GM19043 (cell line): Measurements from ENCODE around the gene CCDC91.

Source experiments
- ATAC-seq: cut with Tn5 transposase; IDR thresholded peaks from one replicate; pipeline ENCODE4 v1.9.1; 2021; ENCODE audit warnings: low read depth; ENCODE audit not compliant: unreplicated experiment

Gene CCDC91

DNA sequence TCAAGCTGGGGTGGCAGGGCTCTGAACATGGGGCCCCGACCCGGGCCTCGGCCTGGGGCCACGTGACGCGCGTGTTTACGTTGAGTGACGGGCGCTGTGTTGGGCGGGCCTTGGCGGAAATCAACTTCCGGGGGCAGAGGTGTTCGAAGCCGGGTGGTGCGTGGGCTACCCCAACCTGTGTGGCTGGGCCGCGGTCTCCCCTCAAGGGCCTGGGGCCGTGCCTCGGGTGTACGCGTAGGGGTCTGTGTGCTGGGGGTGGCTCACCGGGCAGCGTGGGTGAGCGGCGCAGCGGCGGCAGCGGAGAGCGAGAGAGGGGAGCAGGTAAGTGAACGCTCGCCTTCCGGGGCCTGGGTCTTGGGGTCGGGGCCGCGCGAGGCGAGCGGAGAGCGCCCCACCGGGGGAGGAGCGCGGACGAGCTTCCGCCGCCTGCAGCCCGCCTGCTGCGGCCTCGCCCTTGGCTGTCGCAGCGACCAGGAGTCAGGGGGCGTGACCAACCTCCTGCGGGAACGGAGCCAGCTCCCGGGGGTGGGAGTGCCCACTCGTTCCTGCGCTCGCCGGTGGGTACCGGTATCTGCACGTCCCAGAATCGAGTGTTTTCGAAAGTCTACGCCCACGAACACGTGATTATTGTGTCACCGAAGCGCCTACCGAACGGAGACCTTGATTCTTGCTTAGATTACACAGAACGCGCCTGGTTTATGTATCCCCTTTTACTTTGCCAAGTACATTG is at the start of gene CCDC91:
Gene CCDC91 (plus strand): TSS at position 136 of the 730 bp plus-strand sequence. CDS start 66,760 bp downstream, outside the sequence.
- ATAC-seq: peak; percentile 86

- no peak for ATAC-seq
Measured at GRCh38 chr12:28144059-28144458, 46.2 kb upstream of the CCDC91 start.

GRCh38 chr12:28144532-28144931 is 45.7 kb upstream of the CCDC91 start:
- ATAC-seq: no peak

- no peak for ATAC-seq
Measured at GRCh38 chr12:28145216-28145615, 45.0 kb upstream of the CCDC91 start.

DNA sequence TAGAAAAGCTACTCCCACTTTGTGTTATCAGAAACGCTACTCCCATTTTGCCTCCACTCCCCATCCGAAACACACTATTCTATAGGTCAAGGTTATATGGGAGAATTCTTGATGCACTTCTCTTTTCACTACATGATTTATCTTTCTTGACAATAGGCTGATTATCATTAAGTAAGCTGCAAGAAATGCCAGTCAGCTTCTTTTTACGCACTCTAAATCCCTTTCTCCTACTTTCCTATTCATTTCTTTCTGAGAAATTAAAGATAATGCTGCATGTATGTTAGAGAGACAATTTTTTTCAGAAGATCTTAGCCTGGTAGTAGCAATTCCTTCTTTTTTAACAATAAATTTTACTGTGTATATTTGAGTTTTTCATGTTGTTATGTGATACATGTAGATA is 41.0 kb upstream of the CCDC91 start:
- no peak for ATAC-seq

DNA sequence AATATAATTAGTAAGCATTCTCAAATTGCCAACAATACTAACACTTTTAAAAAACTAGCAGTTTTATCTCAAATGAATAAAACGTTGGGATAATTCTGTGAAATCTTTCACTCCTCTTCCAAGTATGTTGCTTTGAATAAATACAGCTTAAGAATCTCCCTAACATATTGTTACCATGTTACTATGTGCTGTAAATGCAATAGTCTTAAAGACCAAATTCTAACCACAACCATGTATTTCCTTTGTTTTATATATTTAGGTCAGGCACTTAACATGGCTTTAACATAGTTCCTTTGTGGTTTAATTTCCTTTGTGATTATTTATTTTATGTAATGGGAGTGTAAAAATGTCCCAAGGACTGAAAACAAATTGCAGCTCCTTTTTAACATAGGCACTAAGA is 33.9 kb upstream of the CCDC91 start:
- no peak for ATAC-seq

- ATAC-seq: no peak
Measured at GRCh38 chr12:28156804-28157203, 33.5 kb upstream of the CCDC91 start.

DNA sequence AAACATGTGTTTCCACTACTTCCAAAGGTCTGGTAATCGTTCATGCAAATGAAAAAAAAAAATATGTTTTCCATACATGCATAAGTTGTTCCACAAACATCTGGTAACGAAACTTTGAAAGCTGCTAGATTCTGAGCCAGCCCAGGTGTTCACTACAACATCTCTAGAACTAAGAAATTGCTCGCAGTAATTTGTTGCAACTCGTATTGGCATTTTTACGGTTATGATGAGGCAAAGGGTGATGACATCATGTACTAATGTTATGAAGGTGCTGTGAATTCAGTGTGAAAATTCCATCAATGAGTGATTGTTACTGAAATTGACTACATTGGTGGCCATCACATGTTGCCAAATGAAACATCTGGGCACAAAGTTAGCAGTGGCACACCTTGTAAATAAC is 31.9 kb upstream of the CCDC91 start:
- no peak for ATAC-seq

- no peak for ATAC-seq
Measured at GRCh38 chr12:28159688-28160087, 30.6 kb upstream of the CCDC91 start.

- ATAC-seq: no peak
Measured at GRCh38 chr12:28161697-28162096, 28.6 kb upstream of the CCDC91 start.

DNA sequence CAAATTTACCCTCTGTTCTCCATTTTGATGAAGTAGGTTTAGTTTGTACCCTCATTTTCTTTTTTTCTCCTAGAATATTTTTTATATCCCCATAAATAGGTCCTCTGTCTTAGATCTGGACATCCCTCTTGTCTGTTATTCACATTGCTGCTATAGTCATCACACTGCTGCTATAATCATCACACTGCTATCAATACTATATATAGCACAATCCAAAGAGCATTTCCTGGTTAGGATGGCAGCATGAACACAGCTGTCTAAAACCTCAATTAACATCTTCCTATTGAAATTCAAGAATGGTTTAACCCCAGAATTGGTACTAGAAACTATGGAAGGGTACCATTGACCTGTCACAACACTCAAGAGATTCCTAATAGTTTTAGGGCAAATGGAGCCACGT is 27.6 kb upstream of the CCDC91 start:
- no peak for ATAC-seq

DNA sequence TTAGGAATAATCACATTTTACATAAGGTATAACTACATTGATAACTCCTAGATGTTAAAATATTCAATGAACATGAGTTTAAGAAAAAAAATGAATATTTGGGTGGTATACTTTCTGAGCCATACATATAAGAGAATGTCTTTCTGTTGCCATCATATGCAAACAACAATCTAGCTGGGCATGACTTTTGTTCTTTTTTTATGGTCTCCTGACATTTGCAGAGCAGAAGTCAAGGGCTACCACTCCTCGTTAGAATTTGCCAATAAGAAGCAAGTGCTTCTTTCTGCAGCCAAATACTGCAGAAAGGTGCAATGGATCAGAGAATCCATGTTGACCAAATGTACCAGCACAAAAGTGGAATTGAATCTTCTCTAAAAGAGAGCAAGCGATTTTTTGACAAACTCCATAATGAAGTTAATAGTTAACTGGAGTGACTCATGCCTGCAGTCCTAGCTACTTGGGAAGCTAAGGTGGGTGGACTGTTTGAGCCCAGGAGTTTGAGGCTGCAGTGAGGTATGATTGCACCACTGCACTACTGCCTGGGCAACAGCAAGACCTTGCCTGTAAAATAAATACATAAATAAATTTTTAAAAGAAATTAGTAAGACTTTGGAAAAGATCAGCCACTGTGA is 25.5 kb upstream of the CCDC91 start:
- ATAC-seq: no peak

- no peak for ATAC-seq
Measured at GRCh38 chr12:28167981-28168485, 22.2 kb upstream of the CCDC91 start.

DNA sequence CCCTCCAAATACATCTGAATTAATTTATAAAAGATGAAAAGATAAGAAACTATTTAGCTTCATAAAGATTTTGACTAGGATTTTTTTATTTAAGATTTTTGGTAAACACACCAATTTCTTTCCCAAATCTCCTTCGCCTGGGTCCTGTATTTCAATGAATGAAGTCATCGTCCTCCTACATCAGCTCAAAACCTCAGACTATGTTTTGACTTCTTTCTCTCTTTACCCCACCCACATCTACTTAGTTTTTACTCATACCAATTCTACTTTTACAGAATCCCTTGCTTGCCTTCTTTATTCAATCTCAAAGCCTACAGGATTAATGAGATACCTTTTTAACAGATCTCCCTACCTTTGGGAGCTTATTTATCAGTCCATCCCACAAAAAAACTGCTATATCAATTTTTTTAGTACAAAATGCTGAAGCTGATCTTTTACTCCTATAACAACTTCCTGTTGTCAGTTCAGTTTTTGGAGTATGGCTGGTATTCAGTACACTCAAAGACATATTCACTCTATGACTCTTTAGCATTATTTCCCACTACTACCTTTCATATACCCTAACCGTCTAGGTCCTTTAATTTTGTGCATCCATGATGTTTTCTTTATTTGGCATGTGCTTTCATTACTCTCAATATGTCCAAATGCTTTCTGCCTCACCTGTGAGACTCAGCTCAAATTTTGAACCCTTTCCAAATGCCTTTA is 18.7 kb upstream of the CCDC91 start:
- no peak for ATAC-seq

DNA sequence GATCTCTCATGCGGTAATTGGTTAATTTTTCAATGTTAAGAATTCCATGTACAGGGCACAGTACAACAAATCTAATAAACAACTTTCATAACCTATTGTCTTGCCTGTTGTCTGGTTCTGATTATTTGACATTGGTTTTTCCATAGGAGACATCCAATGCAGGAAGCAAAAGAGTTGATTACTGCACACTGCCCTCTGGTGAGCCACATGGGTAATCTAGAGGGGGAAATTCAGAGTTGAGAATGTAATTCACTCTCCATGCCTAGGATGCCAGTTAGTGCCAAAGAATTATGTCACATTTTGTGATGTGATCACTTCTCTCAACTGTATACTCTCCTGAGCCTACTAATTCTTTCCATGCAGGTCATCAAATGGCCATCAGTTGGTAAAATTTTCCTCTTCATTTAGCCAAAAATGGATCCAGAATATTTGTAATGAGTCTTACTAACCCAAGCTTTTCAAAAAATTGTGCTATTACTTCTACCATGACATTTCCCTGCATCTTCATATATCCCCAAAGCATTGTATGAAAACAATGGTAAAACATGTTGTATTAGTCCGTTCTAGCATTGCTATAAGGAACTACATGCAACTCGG is 17.7 kb upstream of the CCDC91 start:
- no peak for ATAC-seq

DNA sequence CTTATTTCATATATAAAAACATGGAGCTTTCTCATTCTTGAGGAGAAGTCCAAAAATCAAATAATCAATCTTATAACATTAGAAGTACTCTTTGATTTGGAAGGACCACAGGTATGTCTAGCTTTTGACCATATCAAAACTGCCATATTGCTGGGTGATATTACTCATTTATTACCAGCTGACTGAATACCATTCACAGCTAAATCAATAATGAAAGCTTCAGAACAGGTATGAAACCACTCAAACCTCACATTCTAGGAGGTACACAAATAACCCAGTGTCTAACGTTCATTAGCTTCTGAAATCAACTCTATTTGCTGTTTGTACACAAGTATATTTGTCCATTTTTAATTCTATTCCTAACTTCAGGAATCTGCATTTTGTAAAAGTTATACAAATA is 16.8 kb upstream of the CCDC91 start:
- ATAC-seq: no peak

GRCh38 chr12:28175098-28175589 is 15.1 kb upstream of the CCDC91 start:
- ATAC-seq: no peak

DNA sequence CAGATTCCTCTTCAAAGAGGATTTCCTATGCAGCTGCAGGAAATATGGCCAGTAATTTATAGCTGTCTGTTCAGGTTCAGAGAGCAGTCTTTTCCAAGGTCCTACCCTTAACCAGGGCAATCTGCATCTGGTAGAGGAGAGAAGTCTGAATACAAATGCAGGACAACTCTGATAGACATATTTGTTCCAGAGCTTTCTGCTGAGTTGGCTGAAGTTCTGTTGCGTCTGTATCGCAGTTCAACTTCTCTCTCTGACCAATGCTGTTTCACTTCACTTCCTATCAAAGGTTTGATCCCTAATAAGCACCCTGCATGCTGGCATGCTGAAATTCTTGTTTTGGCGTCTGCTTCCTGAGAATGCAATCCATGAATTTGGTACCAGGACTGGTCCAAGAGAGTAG is 14.0 kb upstream of the CCDC91 start:
- ATAC-seq: no peak

GRCh38 chr12:28177461-28177860 is 12.8 kb upstream of the CCDC91 start:
- no peak for ATAC-seq

GRCh38 chr12:28177905-28178304 is 12.4 kb upstream of the CCDC91 start:
- ATAC-seq: no peak

- ATAC-seq: no peak
Measured at GRCh38 chr12:28178775-28179174, 11.5 kb upstream of the CCDC91 start.
